ENCODE results near the gene ATP10A. TPM values are rescaled to one million over a fixed set of nuclear protein-coding genes. Genes with fewer than 3 reads are reported as not detected.
A peak's percentile ranks its signal among the peaks of the same experiment; 100 is the strongest.

ATP10A gene
- total and polyA plus RNA-seq, 2 of the 8 experiments (the other 6 are each of a cell fraction or from before 2014, with no cell fraction given) = 2.0 to 2.8 TPM

- no peak for FAIRE-seq
Measured at GRCh38 chr15:25859838-25860645, 3.1 kb downstream of the ATP10A start.

More at GRCh38 chr15:25859838-25860645, 3.1 kb downstream of the ATP10A start:
- no peak overlapping the region for H3K23ac ChIP-seq (ENCODE audit: insufficient read length)
- H3K4me1 ChIP-seq (replicated peaks in 1 of 4; ENCODE audit: control insufficient read depth in 3 of 4, insufficient read depth in 4 of 4, low read length in 3 of 4) = peaks cover 0 to 13% (median 8%) of the 10 kb centered on the region in 4 experiments; a peak in 6 of 7 replicates
- H3K4me2 ChIP-seq (ENCODE audit: insufficient read depth in 1 of 2, low read depth in 2 of 2, low read length in 2 of 2) = no peak overlapping the region
- 88% methylated on average over 15 of the region's 15 CpGs; no CpG with 5 or more reads in 1 of the 2 experiments for WGBS, 2 experiments (ENCODE audit: extremely low coverage in 1 of 2, insufficient coverage in 1 of 2, insufficient read length in 1 of 2, insufficient replicate concordance in 2 of 2, low coverage in 1 of 2, low lambda C conversion rate in 2 of 2, missing lambda C conversion rate in 1 of 2)
- CTCF ChIA-PET (ENCODE audit: partially characterized antibody) = interaction anchor here (0.6 to 1.2 kb wide), 3 partner anchors 29 to 76 kb away, joined by 3 to 4 read pairs (median 4); no protein-coding TSS in a partner anchor
- H3K27me3 ChIP-seq (replicated peaks in 1 of 4; ENCODE audit: control insufficient read depth in 3 of 4, extremely low read depth in 1 of 4, insufficient read depth in 3 of 4, low read length in 3 of 4) = peaks cover 7 to 39% (median 34%) of the 10 kb centered on the region in 4 experiments
- DNase-seq (ENCODE audit: low read depth in 1 of 2, low spot score in 2 of 2) = no peak
- no peak overlapping the region for H4K5ac ChIP-seq (ENCODE audit: insufficient read length, low read depth, low read length)
- POLR2A ChIA-PET (ENCODE audit: partially characterized antibody) = no interaction called here
- H2AK5ac ChIP-seq (ENCODE audit: low read depth, low read length) = no peak overlapping the region
- no peak overlapping the region for H4K91ac ChIP-seq (replicated peaks; ENCODE audit: insufficient read length, low read length)
- no peak overlapping the region for H2BK15ac ChIP-seq (ENCODE audit: low read length)
- no peak overlapping the region for H2BK5ac ChIP-seq (ENCODE audit: low read depth, low read length)
- H3K79me1 ChIP-seq (ENCODE audit: low read depth, low read length) = no peaks in the 10 kb centered on the region
- H3K18ac ChIP-seq (ENCODE audit: extremely low read depth, low read length) = no peak overlapping the region
- no peak overlapping the region for H3K14ac ChIP-seq (ENCODE audit: insufficient read length)
- H4K20me1 ChIP-seq (replicated peaks in 1 of 2; ENCODE audit: control insufficient read depth in 1 of 2, insufficient read depth in 2 of 2, low read length in 2 of 2) = no peaks in the 10 kb centered on the region
- H3K4me3 ChIP-seq (ENCODE audit: extremely low read depth in 1 of 4, insufficient read depth in 2 of 4, low read depth in 3 of 4, low read length in 4 of 4) = no peak overlapping the region
- no peak for TF ChIP-seq TEAD4 (IDR thresholded peaks at IDR 0.05; ENCODE audit: low read depth, low read length)
- no peaks in the 10 kb centered on the region for H3K36me3 ChIP-seq (ENCODE audit: control insufficient read depth in 2 of 4, insufficient read depth in 4 of 4, low read length in 3 of 4)
- H3K27ac ChIP-seq (ENCODE audit: low read depth, low read length) = no peak overlapping the region
- no peak overlapping the region for H4K8ac ChIP-seq (ENCODE audit: extremely low read depth, insufficient read depth, low read length)
- H3K79me2 ChIP-seq (ENCODE audit: control insufficient read depth in 1 of 2, insufficient read depth in 2 of 2, low read length in 2 of 2) = no peaks in the 10 kb centered on the region
- no peak overlapping the region for H2AFZ ChIP-seq (ENCODE audit: low read length)
- H2BK120ac ChIP-seq (replicated peaks; ENCODE audit: low read depth, low read length) = no peak overlapping the region
- no peak overlapping the region for H3K56ac ChIP-seq (replicated peaks; ENCODE audit: insufficient read length, low read depth, low read length)
- peak overlapping the region; percentile 71; the same call in 1 of the 2 replicates for H2BK12ac ChIP-seq (ENCODE audit: low read depth, low read length)
- no peak overlapping the region for H3K4ac ChIP-seq (replicated peaks; ENCODE audit: insufficient read length, low read depth, low read length)
- no peaks in the 10 kb centered on the region for H3K9me3 ChIP-seq (ENCODE audit: insufficient read depth in 2 of 2, low read depth in 1 of 2, low read length in 1 of 2)
- H3K23me2 ChIP-seq (ENCODE audit: low read depth, low read length) = peaks cover 12% of the 10 kb centered on the region; the same call in 1 of the 2 replicates
- H2BK20ac ChIP-seq (ENCODE audit: low read length) = no peak overlapping the region
- no peak overlapping the region; a peak in 1 of 7 replicates for H3K9ac ChIP-seq (replicated peaks in 1 of 4; ENCODE audit: extremely low read depth in 1 of 4, low read depth in 3 of 4, low read length in 3 of 4)

Data from H1 (cell line).